ENCODE results near the gene EAF1. TPM values are rescaled to one million over a fixed set of nuclear protein-coding genes. Genes with fewer than 3 reads are reported as not detected.
"Not testable (repeated sequence)": the region's sequence is repeated elsewhere in the genome, so short reads cannot be mapped to it uniquely, and the experiment has no call there.

The EAF1 gene
- total and polyA plus RNA-seq, 11 donors: 2.7 to 19.6 (median 9.8) TPM

- intact Hi-C loops (cut with DNase I); ATAC-seq; H3K36me3 ChIP-seq; H3K9me3 ChIP-seq; DNase-seq; H3K27ac ChIP-seq; H3K4me3 ChIP-seq; H3K27me3 ChIP-seq: not testable (repeated sequence)
- WGBS, 4 donors: 90 to 95% (median 92%) methylated on average over 3 of the region's 3 CpGs
- peak in 7 of 12 donors; percentile 13 to 54 (median 43) for TF ChIP-seq CTCF (IDR thresholded peaks at IDR 0.05)
- H3K4me1 ChIP-seq: peaks cover 0 to 13% (median 0%) of the 10 kb centered on the region in 12 donors
Observed at GRCh38 chr3:15398731-15399133, 28.7 kb upstream of the EAF1 start.

- intact Hi-C loops (cut with DNase I): loop anchor here in 6 of 10 donors (5.0 to 10.0 kb wide), 6 partner anchors 133 to 475 kb away; partner anchors contain the start of gene CAPN7 (in 1 of the 6)
- TF ChIP-seq POLR2A (IDR thresholded peaks at IDR 0.05) (no peak), CTCF (IDR thresholded peaks at IDR 0.05) (no peak)
- Histone ChIP-seq H3K4me1 (peaks cover 0 to 14% (median 0%) of the 10 kb centered on the region in 12 donors), H3K27me3 (no peaks in the 10 kb centered on the region), H3K4me3 (no peak overlapping the region), H3K27ac (no peak overlapping the region), H3K36me3 (peaks cover 0 to 4% (median 0%) of the 10 kb centered on the region in 9 donors), H3K9me3 (peaks cover 0 to 5% (median 0%) of the 10 kb centered on the region in 12 donors)
- DNase-seq (no peak), ATAC-seq (no peak)
- WGBS, 4 donors: 62 to 78% (median 70%) methylated on average over 5 of the region's 5 CpGs
Observed at GRCh38 chr3:15399970-15400369, 27.4 kb upstream of the EAF1 start.

GRCh38 chr3:15401936-15402335 is 25.5 kb upstream of the EAF1 start:
- intact Hi-C loops (cut with DNase I): loop anchor here in 6 of 10 donors (5.0 to 10.0 kb wide), 6 partner anchors 135 to 477 kb away; partner anchors contain the start of gene CAPN7 (in 1 of the 6)
- WGBS, 4 donors: 82 to 89% (median 84%) methylated on average over 4 of the region's 4 CpGs
- Histone ChIP-seq H3K4me3 (no peak overlapping the region), H3K9me3 (peaks cover 0 to 4% (median 0%) of the 10 kb centered on the region in 12 donors), H3K27me3 (no peaks in the 10 kb centered on the region), H3K27ac (no peak overlapping the region), H3K36me3 (peaks cover 0 to 3% (median 0%) of the 10 kb centered on the region in 9 donors), H3K4me1 (peaks cover 0 to 18% (median 0%) of the 10 kb centered on the region in 12 donors)
- DNase-seq: no peak
- no peak for ATAC-seq
- TF ChIP-seq CTCF (IDR thresholded peaks at IDR 0.05): no peak
- TF ChIP-seq POLR2A (IDR thresholded peaks at IDR 0.05): no peak

GRCh38 chr3:15403495-15403894 is 23.9 kb upstream of the EAF1 start:
- 55 to 80% (median 61%) methylated on average over 3 of the region's 3 CpGs for WGBS, 4 donors
- TF ChIP-seq POLR2A (IDR thresholded peaks at IDR 0.05) (no peak), CTCF (IDR thresholded peaks at IDR 0.05) (no peak)
- intact Hi-C loops (cut with DNase I): loop anchor here in 6 of 10 donors (5.0 to 10.0 kb wide), 6 partner anchors 136 to 479 kb away; partner anchors contain the start of gene CAPN7 (in 1 of the 6)
- Histone ChIP-seq H3K27me3 (no peaks in the 10 kb centered on the region), H3K4me3 (no peak overlapping the region), H3K9me3 (no peaks in the 10 kb centered on the region), H3K4me1 (peaks cover 0 to 18% (median 0%) of the 10 kb centered on the region in 12 donors), H3K27ac (no peak overlapping the region), H3K36me3 (peaks cover 0 to 5% (median 0%) of the 10 kb centered on the region in 9 donors)
- ATAC-seq: no peak
- DNase-seq: no peak
